Loucy (cell line): ENCODE data around the gene PAQR6.

Source experiments
- H2AFZ ChIP-seq: fragments of 200-600 bp; sonication (generic); 2 replicates; pipeline ENCODE4 v1.6.0; 2016; ENCODE audit warnings: antibody characterized with exemption, mild to moderate bottlenecking, low read length, moderate library complexity
- H3F3A ChIP-seq: fragments of 200-600 bp; 2 replicates; pipeline ENCODE4 v1.6.0; 2016; ENCODE audit warnings: antibody characterized with exemption, low read depth, mild to moderate bottlenecking
- H3K27me3 ChIP-seq: fragments of 200-600 bp; sonication (generic); 2 replicates; pipeline ENCODE4 v1.6.1; 2014; ENCODE audit warnings: low read length, mild to moderate bottlenecking; ENCODE audit not compliant: insufficient read depth, poor library complexity, severe bottlenecking
- H3K36me3 ChIP-seq: fragments of 200-600 bp; sonication (generic); 2 replicates; pipeline ENCODE4 v1.6.1; 2016; ENCODE audit warnings: low read length; ENCODE audit not compliant: insufficient read depth
- H3K4me1 ChIP-seq: fragments of 200-600 bp; sonication (generic); 2 replicates; pipeline ENCODE4 v1.5.1; 2014; ENCODE audit warnings: low read length, mild to moderate bottlenecking; ENCODE audit not compliant: insufficient read depth, poor library complexity, severe bottlenecking
- H3K4me2 ChIP-seq: fragments of 200-600 bp; sonication (generic); 2 replicates; pipeline ENCODE4 v1.6.0; 2014; ENCODE audit warnings: antibody characterized with exemption, low read length, low read depth, mild to moderate bottlenecking; ENCODE audit not compliant: poor library complexity, severe bottlenecking
- H3K4me3 ChIP-seq: fragments of 200-600 bp; sonication (generic); 2 replicates; pipeline ENCODE4 v1.5.1; 2014; ENCODE audit warnings: low read length, mild to moderate bottlenecking, mixed read lengths; ENCODE audit not compliant: poor library complexity, severe bottlenecking
- H3K79me2 ChIP-seq: fragments of 200-600 bp; sonication (generic); 2 replicates; pipeline ENCODE4 v1.6.1; 2014; ENCODE audit warnings: low read length; ENCODE audit not compliant: insufficient read depth
- H3K9ac ChIP-seq: fragments of 200-600 bp; sonication (generic); 2 replicates; pipeline ENCODE4 v1.6.0; 2014; ENCODE audit warnings: mild to moderate bottlenecking, low read depth, low read length, moderate library complexity; ENCODE audit not compliant: poor library complexity, severe bottlenecking
- H3K9me2 ChIP-seq: fragments of 200-600 bp; sonication (generic); replicated peaks from 2 replicates; pipeline ENCODE4 v1.6.1; 2016; ENCODE audit warnings: low read depth, low read length, mixed read lengths
- H3K9me3 ChIP-seq: fragments of 200-600 bp; sonication (generic); 2 replicates; pipeline ENCODE4 v1.6.1; 2014; ENCODE audit warnings: mild to moderate bottlenecking, antibody characterized with exemption, low read length, low read depth; ENCODE audit not compliant: insufficient read depth
- H4K20me1 ChIP-seq: fragments of 200-600 bp; sonication (generic); 2 replicates; pipeline ENCODE4 v1.6.0; 2014; ENCODE audit warnings: antibody characterized with exemption, low read length, mild to moderate bottlenecking; ENCODE audit not compliant: insufficient read depth, poor library complexity, severe bottlenecking
- EZH2phosphoT487 ChIP-seq: fragments of 200-600 bp; IDR thresholded peaks from 2 replicates; pipeline ENCODE4 v1.6.1; 2018; ENCODE audit warnings: antibody characterized with exemption, mild to moderate bottlenecking, moderate library complexity, borderline replicate concordance
- TF ChIP-seq, protein P1 (sequence below): fragments of 200-600 bp; sonication (generic); conservative IDR thresholded peaks from 2 replicates; pipeline ENCODE4 v1.5.1; 2014; ENCODE audit warnings: mild to moderate bottlenecking, antibody characterized with exemption, low read length

The PAQR6 gene

DNA sequence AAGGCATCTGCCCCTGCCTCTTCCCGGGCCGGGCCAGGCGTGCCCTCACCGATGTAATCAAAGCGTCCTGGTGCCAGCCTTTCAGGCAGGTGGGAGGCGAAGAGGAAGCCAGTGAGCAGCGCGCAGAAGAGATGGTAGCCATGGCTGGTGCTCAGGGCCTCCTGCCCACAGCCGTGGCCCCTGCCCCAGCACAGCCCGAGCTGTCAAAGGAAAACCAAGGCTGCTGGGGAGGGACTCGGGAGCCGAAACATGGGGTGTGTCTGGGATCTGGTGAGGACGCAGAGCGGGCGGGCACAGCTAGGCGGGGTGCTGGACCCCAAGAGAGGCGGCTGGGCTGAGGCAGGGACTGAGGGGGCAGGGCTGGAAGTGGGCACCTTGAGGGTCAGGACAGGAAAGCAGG, 3.1 kb downstream of the PAQR6 start:
- TF ChIP-seq, protein P1, sequence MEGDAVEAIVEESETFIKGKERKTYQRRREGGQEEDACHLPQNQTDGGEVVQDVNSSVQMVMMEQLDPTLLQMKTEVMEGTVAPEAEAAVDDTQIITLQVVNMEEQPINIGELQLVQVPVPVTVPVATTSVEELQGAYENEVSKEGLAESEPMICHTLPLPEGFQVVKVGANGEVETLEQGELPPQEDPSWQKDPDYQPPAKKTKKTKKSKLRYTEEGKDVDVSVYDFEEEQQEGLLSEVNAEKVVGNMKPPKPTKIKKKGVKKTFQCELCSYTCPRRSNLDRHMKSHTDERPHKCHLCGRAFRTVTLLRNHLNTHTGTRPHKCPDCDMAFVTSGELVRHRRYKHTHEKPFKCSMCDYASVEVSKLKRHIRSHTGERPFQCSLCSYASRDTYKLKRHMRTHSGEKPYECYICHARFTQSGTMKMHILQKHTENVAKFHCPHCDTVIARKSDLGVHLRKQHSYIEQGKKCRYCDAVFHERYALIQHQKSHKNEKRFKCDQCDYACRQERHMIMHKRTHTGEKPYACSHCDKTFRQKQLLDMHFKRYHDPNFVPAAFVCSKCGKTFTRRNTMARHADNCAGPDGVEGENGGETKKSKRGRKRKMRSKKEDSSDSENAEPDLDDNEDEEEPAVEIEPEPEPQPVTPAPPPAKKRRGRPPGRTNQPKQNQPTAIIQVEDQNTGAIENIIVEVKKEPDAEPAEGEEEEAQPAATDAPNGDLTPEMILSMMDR: no peak
- TF ChIP-seq EZH2phosphoT487: no peak
- Histone ChIP-seq H3K36me3 (peaks cover 17% of the 10 kb centered on the region; the same call in 1 of the 2 replicates), H3K4me1 (no peaks in the 10 kb centered on the region), H2AFZ (no peak overlapping the region), H3K4me3 (no peak overlapping the region), H3K9ac (no peak overlapping the region), H4K20me1 (no peaks in the 10 kb centered on the region), H3K4me2 (no peak overlapping the region), H3K9me2 (no peaks in the 10 kb centered on the region), H3K79me2 (no peaks in the 10 kb centered on the region), H3K27me3 (no peaks in the 10 kb centered on the region), H3F3A (no peaks in the 10 kb centered on the region), H3K9me3 (no peaks in the 10 kb centered on the region)

DNA sequence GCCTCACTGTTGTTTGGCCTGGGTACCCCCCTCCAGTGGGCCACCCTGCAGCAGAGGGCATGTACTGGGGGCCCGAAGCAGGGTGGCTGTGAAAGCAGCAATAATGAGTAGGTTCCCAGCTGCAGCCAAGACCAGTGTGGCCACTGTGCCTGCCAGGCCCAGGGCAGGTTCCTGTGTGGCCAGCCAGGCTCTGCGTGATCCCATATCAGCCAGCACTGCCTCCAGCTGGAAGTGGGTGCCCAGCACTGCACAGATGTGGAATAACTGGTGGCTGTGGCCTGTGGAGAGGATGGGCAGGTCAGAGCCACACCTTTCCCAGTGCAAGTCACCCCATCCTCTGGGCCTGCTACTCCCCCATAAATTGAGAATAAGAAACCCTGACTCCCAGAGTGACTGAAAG, 3.7 kb downstream of the PAQR6 start:
- Histone ChIP-seq H3K36me3 (peaks cover 16% of the 10 kb centered on the region; the same call in 1 of the 2 replicates), H3K27me3 (no peaks in the 10 kb centered on the region), H3K4me2 (no peak overlapping the region), H3F3A (no peaks in the 10 kb centered on the region), H3K4me1 (no peaks in the 10 kb centered on the region), H3K9me2 (no peaks in the 10 kb centered on the region), H3K79me2 (no peaks in the 10 kb centered on the region), H3K9me3 (no peaks in the 10 kb centered on the region), H3K4me3 (no peak overlapping the region), H4K20me1 (no peaks in the 10 kb centered on the region), H2AFZ (no peak overlapping the region), H3K9ac (no peak overlapping the region)
- TF ChIP-seq EZH2phosphoT487: no peak
- TF ChIP-seq, protein P1: no peak

DNA sequence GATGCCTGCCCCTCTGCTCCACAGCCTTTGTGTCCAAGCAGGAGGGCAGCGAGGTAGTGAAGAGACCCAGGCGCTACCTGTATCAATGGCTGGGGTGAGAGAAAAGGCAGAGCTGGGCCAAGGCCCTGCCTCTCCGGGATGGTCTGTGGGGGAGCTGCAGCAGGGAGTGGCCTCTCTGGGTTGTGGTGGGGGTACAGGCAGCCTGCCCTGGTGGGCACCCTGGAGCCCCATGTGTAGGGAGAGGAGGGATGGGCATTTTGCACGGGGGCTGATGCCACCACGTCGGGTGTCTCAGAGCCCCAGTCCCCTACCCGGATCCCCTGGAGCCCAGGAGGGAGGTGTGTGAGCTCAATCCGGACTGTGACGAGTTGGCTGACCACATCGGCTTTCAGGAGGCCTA, 5.1 kb downstream of the PAQR6 start:
- Histone ChIP-seq H3K36me3 (peaks cover 19% of the 10 kb centered on the region; the same call in 1 of the 2 replicates), H3K4me3 (no peak overlapping the region), H3K9ac (no peak overlapping the region), H2AFZ (no peak overlapping the region), H4K20me1 (no peaks in the 10 kb centered on the region), H3K79me2 (no peaks in the 10 kb centered on the region), H3K9me2 (no peaks in the 10 kb centered on the region), H3K4me2 (no peak overlapping the region), H3F3A (no peaks in the 10 kb centered on the region), H3K9me3 (no peaks in the 10 kb centered on the region), H3K27me3 (no peaks in the 10 kb centered on the region), H3K4me1 (no peaks in the 10 kb centered on the region)
- no peak for TF ChIP-seq EZH2phosphoT487
- TF ChIP-seq, protein P1: no peak
